ENCODE results near the gene GPD1L.
"Not testable (repeated sequence)": the region's sequence is repeated elsewhere in the genome, so short reads cannot be mapped to it uniquely, and the experiment has no call there.

The GPD1L gene

GRCh38 chr3:32106929-32107362 is 526 bp downstream of the GPD1L start:
- DNase-seq = no peak

- DNase-seq = not testable (repeated sequence)
Observed at GRCh38 chr3:32108224-32108623, 1.8 kb downstream of the GPD1L start.

- DNase-seq = peak; percentile 97
Observed at GRCh38 chr3:32109256-32109655, 2.8 kb downstream of the GPD1L start.

GRCh38 chr3:32110233-32110760 is 3.9 kb downstream of the GPD1L start:
- DNase-seq = no peak

GRCh38 chr3:32111560-32111959 is 5.1 kb downstream of the GPD1L start:
- DNase-seq = no peak

- DNase-seq = no peak
Observed at GRCh38 chr3:32113566-32113965, 7.1 kb downstream of the GPD1L start.

GRCh38 chr3:32113981-32114545 is 7.6 kb downstream of the GPD1L start:
- DNase-seq = no peak

- not testable (repeated sequence) for DNase-seq
Observed at GRCh38 chr3:32114546-32115386, 8.3 kb downstream of the GPD1L start.

- no peak for DNase-seq
Observed at GRCh38 chr3:32117320-32117719, 10.9 kb downstream of the GPD1L start.

GRCh38 chr3:32118215-32118614 is 11.8 kb downstream of the GPD1L start:
- DNase-seq = no peak

- DNase-seq = no peak
Observed at GRCh38 chr3:32120471-32120870, 14.1 kb downstream of the GPD1L start.

- DNase-seq = no peak
Observed at GRCh38 chr3:32121137-32121536, 14.7 kb downstream of the GPD1L start.

GRCh38 chr3:32123620-32124019 is 17.2 kb downstream of the GPD1L start:
- DNase-seq = no peak

GRCh38 chr3:32125012-32125411 is 18.6 kb downstream of the GPD1L start:
- DNase-seq = no peak

GRCh38 chr3:32126305-32127015 is 20.0 kb downstream of the GPD1L start:
- no peak for DNase-seq

- no peak for DNase-seq
Observed at GRCh38 chr3:32127219-32127826, 20.9 kb downstream of the GPD1L start.

- DNase-seq = no peak
Observed at GRCh38 chr3:32128936-32129335, 22.5 kb downstream of the GPD1L start.

- no peak for DNase-seq
Observed at GRCh38 chr3:32129832-32130231, 23.4 kb downstream of the GPD1L start.

- DNase-seq = no peak
Observed at GRCh38 chr3:32132121-32132520, 25.7 kb downstream of the GPD1L start.

- DNase-seq = no peak
Observed at GRCh38 chr3:32132706-32133105, 26.3 kb downstream of the GPD1L start.

- DNase-seq = no peak
Observed at GRCh38 chr3:32136703-32137102, 30.3 kb downstream of the GPD1L start.

GRCh38 chr3:32137870-32138269 is 31.4 kb downstream of the GPD1L start:
- no peak for DNase-seq

GRCh38 chr3:32138545-32139104 is 32.2 kb downstream of the GPD1L start:
- DNase-seq = no peak

Measured in NCI-H446 treated with DMSO at 0.1 percent for 48 hours (cell line).